Measurements from ENCODE around the gene PHACTR4.
"Not testable (repeated sequence)": the region's sequence is repeated elsewhere in the genome, so short reads cannot be mapped to it uniquely, and the experiment has no call there.

PHACTR4 gene

GRCh38 chr1:28373450-28373849 lies 3.9 kb downstream of the PHACTR4 start:
- peak; percentile 28 for DNase-seq

GRCh38 chr1:28374297-28374696 lies 4.8 kb downstream of the PHACTR4 start:
- peak; percentile 86 for DNase-seq

DNA sequence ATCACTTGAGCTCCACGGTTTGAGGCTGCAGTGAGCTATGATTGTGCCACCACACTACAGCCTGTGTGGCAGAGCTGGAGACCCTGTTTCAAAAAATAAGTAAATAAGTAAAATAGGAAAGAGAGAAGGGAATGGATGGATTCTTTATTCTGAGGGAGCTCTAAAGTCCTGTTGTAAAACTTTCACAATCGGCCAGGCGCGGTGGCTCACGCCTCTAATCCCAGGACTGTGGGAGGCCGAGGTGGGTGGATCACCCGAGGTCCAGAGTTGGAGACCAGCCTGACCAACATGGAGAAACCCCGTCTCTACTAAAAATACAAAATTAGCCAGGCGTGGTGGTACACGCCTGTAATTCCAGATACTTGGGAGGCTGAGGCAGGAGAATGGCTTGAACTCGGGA lies 6.1 kb downstream of the PHACTR4 start:
- DNase-seq, result not testable (repeated sequence)

DNA sequence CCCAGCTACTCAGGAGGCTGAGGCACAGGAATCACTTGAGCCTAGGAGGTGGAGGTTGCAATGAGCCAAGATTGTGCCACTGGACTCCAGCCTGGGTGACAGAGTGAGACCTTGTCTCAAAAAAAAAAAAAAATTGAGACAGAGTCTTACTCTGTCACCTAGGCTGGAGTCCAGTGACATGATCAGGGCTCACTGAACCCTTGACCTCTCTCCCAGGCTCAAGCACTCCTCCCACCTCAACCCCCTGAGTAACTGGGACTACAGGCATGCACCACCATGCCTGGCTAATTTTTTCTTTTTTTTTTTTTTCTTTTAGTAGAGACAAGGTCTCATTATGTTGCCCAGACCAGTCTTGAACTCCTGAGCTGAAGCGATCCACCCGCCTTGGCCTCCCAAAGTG lies 6.7 kb downstream of the PHACTR4 start:
- DNase-seq, result not testable (repeated sequence)

DNA sequence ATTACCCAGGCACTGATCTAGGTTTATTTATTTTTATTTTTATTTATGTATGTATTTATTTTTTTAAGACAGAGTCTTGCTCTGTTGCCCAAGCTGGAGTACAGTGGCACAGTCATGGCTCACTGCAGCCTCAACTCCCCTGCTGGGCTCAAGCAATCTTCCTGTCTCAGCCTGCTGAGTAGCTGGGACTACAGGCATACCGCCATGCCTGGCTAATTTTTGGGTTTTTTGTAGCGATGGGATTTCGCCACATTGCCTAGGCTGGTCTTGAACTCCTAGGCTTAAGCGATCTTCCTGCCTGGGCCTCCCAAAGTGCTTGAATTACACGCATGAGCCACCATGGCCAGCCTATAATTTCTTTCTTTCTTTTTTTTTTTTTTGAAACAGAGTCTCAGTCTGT lies 9.4 kb downstream of the PHACTR4 start:
- DNase-seq, result no peak

DNA sequence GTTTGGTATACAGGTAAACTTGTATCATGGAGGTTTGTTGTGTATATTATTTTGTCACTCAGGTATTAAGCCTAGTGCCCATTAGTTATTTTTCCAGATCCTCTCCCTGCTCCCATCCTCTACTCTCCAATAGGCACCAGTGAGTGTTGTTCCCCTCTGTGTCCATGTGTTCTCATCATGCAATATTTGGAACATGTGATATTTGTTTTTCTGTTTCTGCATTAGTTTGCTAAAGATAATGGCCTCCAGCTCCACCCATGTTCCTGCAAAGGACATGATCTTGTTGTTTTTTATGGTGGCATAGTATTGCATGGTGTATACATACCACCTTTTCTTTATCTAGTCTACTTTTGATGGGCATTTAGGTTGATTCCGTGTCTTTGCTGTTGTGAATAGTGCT lies 10.9 kb downstream of the PHACTR4 start:
- no peak for DNase-seq

- DNase-seq, result not testable (repeated sequence)
These were observed 14.2 kb downstream of the PHACTR4 start for GRCh38 chr1:28383785-28384184.

DNA sequence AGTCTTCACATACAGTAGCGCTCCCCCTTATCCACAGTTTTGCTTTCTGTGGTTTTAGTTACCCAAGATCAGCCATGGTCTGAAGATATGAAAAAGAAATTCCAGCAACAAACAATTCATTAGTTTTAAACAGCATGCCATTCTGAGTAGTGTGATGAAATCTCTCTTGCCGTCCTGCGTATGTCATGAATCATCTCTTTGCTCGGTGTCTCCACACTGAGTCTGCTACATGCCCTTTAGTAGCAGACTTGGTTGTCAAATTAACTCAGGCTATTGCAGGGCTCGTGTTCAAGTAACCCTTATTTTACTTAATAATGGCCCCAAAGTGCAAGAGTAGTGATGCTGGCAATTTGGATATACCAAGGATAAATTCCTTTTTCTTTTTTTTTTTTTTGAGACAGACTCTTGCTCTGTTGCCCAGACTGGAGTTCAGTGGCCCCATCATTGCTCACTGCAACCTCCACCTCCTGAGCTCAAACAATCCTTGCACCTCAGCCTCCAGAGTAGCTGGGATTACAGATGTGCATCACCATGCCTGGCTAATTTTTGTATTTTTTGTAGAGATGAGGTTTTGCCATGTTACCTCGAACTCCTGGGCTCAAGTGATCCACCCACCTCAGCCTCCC lies 22.6 kb downstream of the PHACTR4 start:
- peak; percentile 89 for DNase-seq

- no peak for DNase-seq
These were observed 24.6 kb downstream of the PHACTR4 start for GRCh38 chr1:28394136-28394535.

GRCh38 chr1:28395181-28395580 lies 25.6 kb downstream of the PHACTR4 start:
- peak; percentile 56 for DNase-seq

DNA sequence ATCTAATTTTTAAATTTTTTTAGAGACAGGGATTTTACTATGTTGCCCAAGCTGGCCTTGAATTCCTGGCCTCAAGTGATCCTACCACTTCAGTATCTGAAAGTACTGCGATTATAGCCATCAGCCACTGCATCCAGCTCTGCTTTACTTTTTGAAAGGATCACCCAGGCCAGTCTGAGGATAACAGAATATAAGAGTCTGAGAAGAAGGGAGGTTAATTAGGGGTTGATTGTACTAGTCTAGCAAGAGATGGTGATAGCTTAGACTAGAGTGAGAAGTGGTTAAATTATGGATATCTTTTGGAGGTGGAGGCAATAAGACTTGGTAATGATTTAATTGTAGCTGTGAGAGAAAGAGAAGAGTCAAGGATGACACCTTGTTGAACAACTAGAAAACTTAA lies 32.2 kb downstream of the PHACTR4 start:
- no peak for DNase-seq

GRCh38 chr1:28409090-28409489 lies 39.5 kb downstream of the PHACTR4 start:
- no peak for DNase-seq

DNA sequence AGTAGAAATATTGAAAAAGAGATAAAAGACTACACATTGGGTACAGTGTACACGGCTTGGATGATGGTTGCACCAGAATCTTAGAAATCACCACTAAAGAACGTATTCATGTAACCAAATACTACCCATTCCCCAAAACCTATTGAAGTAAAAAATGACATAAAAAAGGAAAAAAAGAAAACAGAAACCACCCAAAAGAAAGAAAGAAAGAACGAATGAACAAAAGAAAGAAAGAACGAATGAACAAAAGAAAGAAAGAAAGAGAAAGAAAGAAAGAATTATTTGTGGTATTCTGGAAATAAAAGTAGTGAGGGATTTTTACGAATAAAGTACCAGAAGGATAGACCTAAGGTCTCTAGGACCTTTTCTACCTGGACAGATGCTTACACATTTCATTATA lies 42.1 kb downstream of the PHACTR4 start:
- no peak for DNase-seq

- peak; percentile 56 for DNase-seq
These were observed 43.2 kb downstream of the PHACTR4 start for GRCh38 chr1:28412731-28413130.

DNA sequence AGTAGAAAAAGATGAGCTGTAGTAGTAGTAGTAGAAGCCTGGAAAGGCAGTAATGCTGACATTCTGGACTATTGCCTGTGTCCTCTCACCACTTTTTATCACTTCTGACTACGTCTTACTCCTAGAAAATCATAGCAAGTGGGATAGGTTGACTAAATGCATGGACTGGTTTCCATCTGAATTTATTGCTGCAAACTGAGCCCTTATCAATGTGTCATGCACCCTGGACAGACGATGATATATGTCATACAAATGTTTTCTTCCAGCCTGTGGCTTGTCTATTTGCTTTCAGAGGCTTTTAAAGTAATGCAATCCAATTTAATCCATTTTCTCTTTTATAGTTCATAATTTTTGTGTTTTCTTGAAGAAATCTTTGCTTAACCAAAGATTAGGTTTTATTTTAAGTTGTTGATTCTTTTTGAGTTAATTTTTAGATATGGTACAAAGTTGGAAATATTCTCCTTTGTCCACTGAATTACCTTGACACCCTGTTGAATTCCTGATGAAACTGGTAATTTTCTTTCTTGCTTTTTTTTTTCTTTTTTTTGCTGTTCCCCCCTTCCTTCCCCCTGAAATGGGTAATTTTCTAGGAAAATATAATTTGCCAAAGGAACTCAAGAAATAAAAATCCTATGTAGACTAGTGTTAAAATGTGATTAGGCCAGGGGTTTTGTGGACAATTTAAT lies 47.1 kb downstream of the PHACTR4 start:
- DNase-seq, result peak; percentile 42

DNA sequence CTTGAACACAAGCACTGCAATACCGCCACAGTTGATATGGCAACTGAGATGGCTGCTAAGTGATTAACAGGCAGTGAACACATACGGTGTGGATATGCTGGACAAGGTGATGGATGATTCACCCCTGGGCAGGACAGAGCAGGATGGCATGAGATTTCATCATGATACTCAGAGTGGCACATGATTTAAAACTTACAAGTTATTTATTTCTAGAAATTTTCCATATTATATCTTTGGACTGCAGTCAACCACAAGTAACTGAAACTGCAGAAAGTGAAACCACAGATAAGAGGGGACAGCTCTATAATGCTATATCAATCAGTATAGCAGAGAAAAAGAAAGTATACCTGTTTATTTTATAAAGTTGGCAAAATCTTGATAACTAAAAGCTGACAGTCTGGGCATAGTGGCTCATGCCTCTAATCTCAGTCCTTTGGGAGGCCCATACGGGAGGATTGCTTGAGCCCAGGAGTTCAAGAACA lies 47.9 kb downstream of the PHACTR4 start:
- DNase-seq, result peak; percentile 70

- no peak for DNase-seq
These were observed 48.5 kb downstream of the PHACTR4 start for GRCh38 chr1:28417926-28418637.

DNA sequence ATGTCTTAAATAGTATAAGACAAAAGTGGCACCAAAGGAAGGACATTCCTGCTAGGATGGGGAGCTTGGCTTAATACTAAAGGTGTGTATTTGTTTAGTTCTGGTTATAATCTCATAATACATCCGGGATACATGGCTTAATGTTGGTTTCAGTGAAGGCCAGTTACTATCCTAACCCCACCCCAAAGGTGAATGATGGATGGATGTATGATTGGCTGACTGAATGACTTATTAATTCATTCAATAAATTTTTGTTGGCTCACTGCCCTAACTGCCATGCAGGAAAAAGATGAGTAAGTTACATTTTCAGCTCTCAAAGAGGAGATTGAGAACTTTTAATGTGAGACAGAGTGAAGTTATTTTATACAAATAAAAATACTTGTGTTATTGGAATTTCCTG lies 52.2 kb downstream of the PHACTR4 start:
- DNase-seq, result peak; percentile 27

DNA sequence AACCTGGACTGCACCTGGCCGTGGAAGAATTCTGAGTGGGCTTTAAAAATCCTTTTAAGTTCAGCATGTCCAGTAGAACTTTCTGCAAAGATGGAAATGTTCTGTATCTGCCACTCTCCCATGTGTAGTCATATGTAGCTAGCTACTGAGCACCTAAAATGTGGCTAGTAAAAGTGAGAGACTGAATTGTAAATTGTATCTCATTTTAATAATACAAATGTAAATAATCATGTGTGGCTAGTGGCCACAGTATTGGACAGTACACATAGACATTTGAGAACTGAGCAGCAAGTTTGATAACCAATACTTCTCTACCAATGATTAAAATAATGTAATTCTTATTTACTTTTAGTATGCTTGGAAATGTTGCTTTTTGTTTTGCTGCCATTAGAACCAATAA lies 57.3 kb downstream of the PHACTR4 start:
- DNase-seq, result no peak

- DNase-seq, result no peak
These were observed 58.5 kb downstream of the PHACTR4 start for GRCh38 chr1:28428012-28428411.

DNA sequence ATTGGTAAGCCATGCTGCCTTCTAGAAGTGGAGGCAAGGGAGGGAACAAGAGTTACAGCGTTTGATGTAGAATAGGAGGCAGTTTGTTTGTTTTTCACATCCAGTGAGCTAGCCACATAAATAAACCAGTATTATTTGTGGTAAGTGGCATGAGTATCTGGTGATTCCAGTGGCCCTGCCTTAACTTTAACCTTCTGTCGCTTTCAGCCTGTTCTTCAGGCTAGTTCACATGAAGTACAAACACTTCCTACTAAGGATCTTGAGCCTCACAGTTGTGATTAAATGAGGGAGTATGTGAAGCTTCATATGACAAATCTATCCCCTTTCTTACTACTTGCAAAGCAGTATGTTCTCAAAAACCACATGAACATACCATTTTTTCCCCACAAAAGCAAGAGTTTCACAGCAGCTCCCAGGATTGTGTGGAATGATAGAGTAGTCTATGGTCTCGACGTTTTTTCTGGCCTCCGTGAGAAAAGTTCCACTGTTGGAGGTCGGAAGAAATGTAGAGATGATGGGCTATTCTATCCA lies 59.5 kb downstream of the PHACTR4 start:
- DNase-seq, result peak; percentile 19

DNA sequence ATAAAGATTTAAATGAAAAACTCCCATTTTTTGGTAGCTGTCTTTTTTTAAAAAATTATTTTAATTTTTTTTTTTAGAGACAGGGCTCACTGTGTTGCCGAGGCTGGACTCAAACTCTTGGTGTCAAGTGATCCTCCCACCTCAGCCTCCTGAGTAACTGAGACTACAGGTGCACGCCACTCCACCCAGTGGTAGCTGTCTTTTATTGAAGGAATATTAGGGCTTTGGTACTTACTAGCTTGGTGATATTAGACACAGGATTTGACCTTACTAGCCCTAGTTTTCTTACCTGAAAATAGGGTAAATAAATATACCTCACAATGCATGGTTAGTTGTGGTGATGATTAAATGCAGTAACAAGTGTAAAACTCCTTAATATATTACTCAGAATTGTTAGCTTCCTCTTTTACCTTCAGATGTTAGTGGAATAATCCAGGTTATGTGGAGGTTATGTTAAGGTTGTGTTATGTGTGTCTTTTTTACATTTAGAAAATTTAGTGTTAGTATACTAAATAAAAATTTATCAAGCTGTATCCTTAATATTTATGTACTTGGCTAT lies 66.8 kb downstream of the PHACTR4 start:
- DNase-seq, result no peak

- peak; percentile 73 for DNase-seq
These were observed 67.9 kb downstream of the PHACTR4 start for GRCh38 chr1:28437264-28437923.
